ENCODE measurements around the gene FAM3D.

Gene FAM3D

GRCh38 chr3:58588030-58588614 lies 78.5 kb downstream of the FAM3D start:
- no peak for DNase-seq

- DNase-seq, result no peak
Measured at GRCh38 chr3:58586776-58587192, 79.8 kb downstream of the FAM3D start.

DNA sequence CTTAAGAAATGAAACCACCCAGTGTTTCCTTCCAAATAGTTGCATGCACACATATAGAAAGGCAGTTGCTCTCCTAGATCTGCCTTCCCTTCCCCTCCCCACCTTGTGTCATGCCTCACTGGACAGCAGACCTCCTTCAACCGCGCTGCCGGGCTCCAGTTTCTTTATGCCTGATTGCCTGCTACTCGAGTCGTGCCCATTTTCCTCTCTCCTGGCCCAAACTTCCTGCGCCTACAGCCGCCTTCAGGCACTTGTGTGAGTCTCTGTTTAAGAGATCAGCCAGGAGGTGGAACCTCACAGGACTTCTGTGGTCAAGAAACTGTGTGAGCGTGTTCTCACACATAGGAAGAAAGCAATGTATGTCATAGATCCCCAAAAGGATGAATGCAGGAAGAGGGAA lies 80.6 kb downstream of the FAM3D start:
- DNase-seq, result peak; percentile 39

- DNase-seq, result peak; percentile 67
Measured at GRCh38 chr3:58585005-58585786, 81.4 kb downstream of the FAM3D start.

DNA sequence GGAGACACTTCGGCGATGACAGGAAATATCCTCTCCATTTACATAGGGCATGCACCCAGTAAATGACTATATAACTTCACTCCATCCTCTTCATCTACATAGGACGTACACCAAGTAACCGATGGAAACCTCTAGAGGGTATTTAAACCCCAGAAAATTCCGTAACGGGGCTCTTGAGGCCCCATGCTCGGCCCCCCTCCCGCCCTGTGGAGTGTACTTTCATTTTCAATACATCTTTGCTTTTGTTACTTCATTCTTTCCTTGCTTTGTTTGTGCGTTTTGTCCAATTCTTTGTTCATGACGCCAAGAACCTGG lies 81.9 kb downstream of the FAM3D start:
- DNase-seq, result no peak
